LNCAP (cell line): ENCODE data around the gene TYSND1.

Source experiments
- CTCF ChIP-seq: fragments of 450-650 bp; IDR thresholded peaks from 2 replicates; pipeline ENCODE4 v1.5.1; 2017; ENCODE audit warnings: mild to moderate bottlenecking

TYSND1 gene

GRCh38 chr10:70120417-70120816, 26.1 kb downstream of the TYSND1 start:
- TF ChIP-seq CTCF = no peak

GRCh38 chr10:70119623-70120022, 26.9 kb downstream of the TYSND1 start:
- TF ChIP-seq CTCF = no peak

- no peak for TF ChIP-seq CTCF
Observed at GRCh38 chr10:70119197-70119596, 27.3 kb downstream of the TYSND1 start.

- TF ChIP-seq CTCF = no peak
Observed at GRCh38 chr10:70118196-70118595, 28.3 kb downstream of the TYSND1 start.

GRCh38 chr10:70117646-70118045, 28.9 kb downstream of the TYSND1 start:
- TF ChIP-seq CTCF = no peak

GRCh38 chr10:70115948-70116682, 30.4 kb downstream of the TYSND1 start:
- TF ChIP-seq CTCF = peak; percentile 95

GRCh38 chr10:70114902-70115301, 31.6 kb downstream of the TYSND1 start:
- TF ChIP-seq CTCF = 0 out of 2 replicates have a peak, but pooled peaks have one; percentile 10

GRCh38 chr10:70112071-70112470, 34.4 kb downstream of the TYSND1 start:
- no peak for TF ChIP-seq CTCF
